H9 (cell line): ENCODE results near the gene DENND6A. TPM values are rescaled to one million over a fixed set of nuclear protein-coding genes. Genes with fewer than 3 reads are reported as not detected.

Experiments
- DNase-seq: peaks from one replicate; pipeline ENCODE4 v3.0.0-alpha.2; 2017
- H2AFZ ChIP-seq: one replicate; pipeline ENCODE4 v1.6.1; 2013; ENCODE audit warnings: mild to moderate bottlenecking, low read length, control low read depth, moderate library complexity
- H2AK5ac ChIP-seq: 2 replicates; pipeline ENCODE4 v1.6.1; 2013; ENCODE audit warnings: low read length, control low read depth, mixed read lengths; ENCODE audit not compliant: insufficient read length
- H2BK120ac ChIP-seq: one replicate; pipeline ENCODE4 v1.6.1; 2013; ENCODE audit warnings: low read depth, mild to moderate bottlenecking, low read length, control low read depth, inconsistent platforms; ENCODE audit not compliant: poor library complexity, severe bottlenecking
- H2BK12ac ChIP-seq: 2 replicates; pipeline ENCODE4 v1.6.1; 2013; ENCODE audit warnings: low read length, control low read depth, mixed read lengths, low read depth; ENCODE audit not compliant: insufficient read length
- H2BK15ac ChIP-seq: 2 replicates; pipeline ENCODE4 v1.6.1; 2013; ENCODE audit warnings: low read depth, low read length, control low read depth
- H2BK20ac ChIP-seq: one replicate; pipeline ENCODE4 v1.6.1; 2013; ENCODE audit warnings: low read depth, mild to moderate bottlenecking, low read length, control low read depth, inconsistent platforms; ENCODE audit not compliant: poor library complexity, severe bottlenecking
- H2BK5ac ChIP-seq: 2 replicates; pipeline ENCODE4 v1.6.1; 2013; ENCODE audit warnings: low read length, control low read depth, mixed read lengths; ENCODE audit not compliant: insufficient read length
- H3K14ac ChIP-seq: 2 replicates; pipeline ENCODE4 v1.6.1; 2013; ENCODE audit warnings: low read length, control low read depth; ENCODE audit not compliant: insufficient read depth
- H3K18ac ChIP-seq: 2 replicates; pipeline ENCODE4 v1.6.1; 2013; ENCODE audit warnings: low read depth, mild to moderate bottlenecking, mixed read lengths, low read length, control low read depth; ENCODE audit not compliant: insufficient read length
- H3K23ac ChIP-seq: 2 replicates; pipeline ENCODE4 v1.6.1; 2013; ENCODE audit warnings: low read length, control low read depth, mixed read lengths, low read depth; ENCODE audit not compliant: insufficient read length
- H3K23me2 ChIP-seq: 2 replicates; pipeline ENCODE4 v1.6.1; 2013; ENCODE audit warnings: low read depth, mild to moderate bottlenecking, mixed read lengths, low read length, control low read depth; ENCODE audit not compliant: insufficient read length, poor library complexity, severe bottlenecking
- H3K27ac ChIP-seq: 2 replicates; pipeline ENCODE4 v1.5.1; 2013; ENCODE audit warnings: low read length, control low read depth, mixed read lengths, low read depth; ENCODE audit not compliant: insufficient read length
- H3K27me3 ChIP-seq: 2 replicates; pipeline ENCODE4 v1.6.1; 2013; ENCODE audit warnings: low read length, control low read depth, inconsistent platforms; ENCODE audit not compliant: insufficient read depth
- H3K4ac ChIP-seq: 2 replicates; pipeline ENCODE4 v1.6.1; 2013; ENCODE audit warnings: low read depth, mild to moderate bottlenecking, control low read depth, inconsistent platforms, low read length, moderate library complexity
- H3K4me1 ChIP-seq: 2 replicates; pipeline ENCODE4 v1.6.1; 2013; ENCODE audit warnings: low read length, control low read depth, inconsistent platforms; ENCODE audit not compliant: insufficient read depth
- H3K4me2 ChIP-seq: 2 replicates; pipeline ENCODE4 v1.6.1; 2013; ENCODE audit warnings: low read length, control low read depth, mixed read lengths; ENCODE audit not compliant: insufficient read length, insufficient read depth
- H3K56ac ChIP-seq: 2 replicates; pipeline ENCODE4 v1.6.1; 2013; ENCODE audit warnings: low read depth, mild to moderate bottlenecking, mixed read lengths, low read length, control low read depth; ENCODE audit not compliant: insufficient read length
- H3K79me1 ChIP-seq: 2 replicates; pipeline ENCODE4 v1.6.1; 2013; ENCODE audit warnings: low read depth, mild to moderate bottlenecking, moderate library complexity, low read length, control low read depth, inconsistent platforms; ENCODE audit not compliant: insufficient read depth, poor library complexity, severe bottlenecking
- H3K79me2 ChIP-seq: 2 replicates; pipeline ENCODE4 v1.6.1; 2013; ENCODE audit warnings: low read length, control low read depth, inconsistent platforms; ENCODE audit not compliant: insufficient read depth
- H3K9ac ChIP-seq: 2 replicates; pipeline ENCODE4 v1.6.1; 2013; ENCODE audit warnings: low read length, control low read depth, mixed read lengths; ENCODE audit not compliant: insufficient read length; ENCODE audit errors: extremely low read depth
- H3K9me3 ChIP-seq: one replicate; pipeline ENCODE4 v1.6.1; 2013; ENCODE audit warnings: low read depth, low read length, inconsistent platforms; ENCODE audit not compliant: control insufficient read depth
- H3T11ph ChIP-seq: one replicate; pipeline ENCODE4 v1.6.1; 2013; ENCODE audit warnings: mild to moderate bottlenecking, low read length, control low read depth, inconsistent platforms
- H4K20me1 ChIP-seq: one replicate; pipeline ENCODE4 v1.6.1; 2013; ENCODE audit not compliant: control insufficient read depth, insufficient read length, insufficient read depth
- H4K5ac ChIP-seq: 2 replicates; pipeline ENCODE4 v1.6.1; 2013; ENCODE audit warnings: low read depth, mild to moderate bottlenecking, mixed read lengths, low read length, control low read depth; ENCODE audit not compliant: insufficient read length
- H4K8ac ChIP-seq: replicated peaks from 2 replicates; pipeline ENCODE4 v1.6.1; 2013; ENCODE audit warnings: low read length, control low read depth, mixed read lengths, low read depth; ENCODE audit not compliant: insufficient read length
- H4K91ac ChIP-seq: 2 replicates; pipeline ENCODE4 v1.6.1; 2013; ENCODE audit warnings: low read depth, mild to moderate bottlenecking, moderate library complexity, mixed read lengths, low read length, control low read depth; ENCODE audit not compliant: insufficient read length
- H3K27ac Mint-ChIP-seq, 3 experiments: 2 replicates in 2 of 3; 3 replicates in 1 of 3; pipeline ENCODE4 v1.8.0; 2020 to 2021; ENCODE audit warnings: mixed read lengths in 3 of 3, mild to moderate bottlenecking in 1 of 3, moderate library complexity in 1 of 3
- H3K27me3 Mint-ChIP-seq: 2 replicates; pipeline ENCODE4 v1.8.0; 2021; ENCODE audit warnings: low read depth, mild to moderate bottlenecking, moderate library complexity, mixed read lengths
- H3K36me3 Mint-ChIP-seq, 3 experiments: 2 replicates in 2 of 3; 3 replicates in 1 of 3; pipeline ENCODE4 v1.8.0; 2020 to 2021; ENCODE audit warnings: low read depth in 3 of 3, mixed read lengths in 3 of 3; ENCODE audit not compliant: insufficient read depth in 1 of 3
- H3K4me1 Mint-ChIP-seq, 2 experiments: 2 replicates each; pipeline ENCODE4 v1.8.0; 2020; ENCODE audit warnings: mixed read lengths in 2 of 2
- H3K4me3 Mint-ChIP-seq, 2 experiments: 2 replicates in 1 of 2; 3 replicates in 1 of 2; pipeline ENCODE4 v1.8.0; 2020 to 2021; ENCODE audit warnings: mild to moderate bottlenecking in 2 of 2, mixed read lengths in 2 of 2, moderate library complexity in 1 of 2
- H3K9me3 Mint-ChIP-seq, 2 experiments: 2 replicates in 1 of 2; 3 replicates in 1 of 2; pipeline ENCODE4 v1.8.0; 2020; ENCODE audit warnings: mild to moderate bottlenecking in 2 of 2, mixed read lengths in 2 of 2, moderate library complexity in 1 of 2
- CTCF ChIP-seq: fragments of 200-600 bp; sonication (generic); conservative IDR thresholded peaks from 3 replicates; pipeline ENCODE4 v1.8.0; 2021; ENCODE audit warnings: antibody characterized with exemption, mild to moderate bottlenecking
- WGBS: extraction: QIAGEN DNeasy Blood & Tissue Kit; methylation state at CpG from one replicate; pipeline ENCODE4 v1.1.7; 2013; ENCODE audit warnings: missing lambda C conversion rate, low lambda C conversion rate, mixed read lengths; ENCODE audit not compliant: insufficient read length; ENCODE audit errors: extremely low coverage; 5-methylcytosine and 5-hydroxymethylcytosine counted together
- total RNA-seq: library from RNA; stranded (reverse); gene quantifications from 2 replicates; pipeline ENCODE4 v1.2.1, GENCODE V29; 2021

DENND6A gene
- total RNA-seq, 1 experiment from 2014 or later, result 13.2 TPM

GRCh38 chr3:57583544-57583943 lies 109.3 kb downstream of the DENND6A start:
- H3K27ac Mint-ChIP-seq, result peak overlapping the region in 1 of 3 experiments; percentile 74; a peak in 1 of 7 replicates
- no peak for TF ChIP-seq CTCF
- peaks cover 9 to 35% (median 26%) of the 10 kb centered on the region in 3 experiments; a peak in 6 of 7 replicates for H3K36me3 Mint-ChIP-seq

More at GRCh38 chr3:57583544-57583943, 109.3 kb downstream of the DENND6A start:
- no peak overlapping the region for H4K91ac ChIP-seq
- H3K14ac ChIP-seq, result no peak overlapping the region
- H3K18ac ChIP-seq, result no peak overlapping the region
- no peaks in the 10 kb centered on the region for H3K9me3 ChIP-seq
- WGBS, result no CpG with 5 or more reads among the region's 2 CpGs
- no peak overlapping the region for H3K23ac ChIP-seq
- no peak overlapping the region for H2AK5ac ChIP-seq
- Mint-ChIP-seq H3K9me3 (no peaks in the 10 kb centered on the region), H3K4me1 (peaks cover 0 to 7% of the 10 kb centered on the region in 2 experiments; a peak in 1 of 4 replicates), H3K27me3 (no peaks in the 10 kb centered on the region), H3K4me3 (no peak overlapping the region)
- H4K5ac ChIP-seq, result no peak overlapping the region
- no peak overlapping the region for H2BK5ac ChIP-seq
- H3K4me2 ChIP-seq, result no peak overlapping the region
- H3K56ac ChIP-seq, result no peak overlapping the region
- H4K20me1 ChIP-seq, result no peaks in the 10 kb centered on the region
- no peak overlapping the region for H4K8ac ChIP-seq
- no peak overlapping the region for H2BK15ac ChIP-seq
- no peak overlapping the region for H3K9ac ChIP-seq
- H3K4ac ChIP-seq, result no peak overlapping the region
- no peaks in the 10 kb centered on the region for H3K27me3 ChIP-seq
- H2BK12ac ChIP-seq, result no peak overlapping the region
- H2BK20ac ChIP-seq, result no peak overlapping the region
- H3T11ph ChIP-seq, result no peak overlapping the region
- H2AFZ ChIP-seq, result no peak overlapping the region
- peaks cover 9% of the 10 kb centered on the region; the same call in 1 of the 2 replicates for H3K79me2 ChIP-seq
- H3K27ac ChIP-seq, result no peak overlapping the region
- H3K23me2 ChIP-seq, result no peaks in the 10 kb centered on the region
- H2BK120ac ChIP-seq, result no peak overlapping the region
- DNase-seq, result no peak
- H3K4me1 ChIP-seq, result no peaks in the 10 kb centered on the region
- peaks cover 5% of the 10 kb centered on the region for H3K79me1 ChIP-seq
